ENCODE data around the gene RGS6. TPM values are rescaled to one million over a fixed set of nuclear protein-coding genes. Genes with fewer than 3 reads are reported as not detected.

RGS6 gene
- total RNA-seq, 1 experiment from 2014 or later, result not detected

- no peak for DNase-seq (ENCODE audit: low read depth)
These were observed 567.5 kb downstream of the RGS6 start for GRCh38 chr14:72499746-72500145.

GRCh38 chr14:72500234-72500838 is 568.1 kb downstream of the RGS6 start:
- DNase-seq (ENCODE audit: low read depth), result no peak

GRCh38 chr14:72501439-72501838 is 569.2 kb downstream of the RGS6 start:
- DNase-seq (ENCODE audit: low read depth), result no peak

DNA sequence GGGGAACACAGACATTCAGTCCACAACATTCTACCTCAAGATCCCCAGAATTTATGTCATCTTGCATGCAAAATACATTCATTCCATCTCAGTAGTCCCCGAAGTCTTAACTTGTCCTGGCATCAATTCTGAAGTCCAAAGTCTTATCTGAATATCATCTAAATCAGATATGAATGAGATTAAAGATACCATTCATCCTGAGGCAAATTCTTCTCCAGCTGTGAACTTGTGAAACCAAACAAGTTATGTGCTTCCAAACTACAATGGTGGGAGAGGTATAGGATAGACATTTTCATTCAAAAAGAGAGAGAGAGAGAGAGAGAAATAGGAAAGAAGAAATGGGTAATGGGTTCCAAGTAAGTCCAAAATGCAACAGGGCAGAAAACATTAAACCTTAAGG is 571.0 kb downstream of the RGS6 start:
- DNase-seq (ENCODE audit: low read depth), result no peak

DNA sequence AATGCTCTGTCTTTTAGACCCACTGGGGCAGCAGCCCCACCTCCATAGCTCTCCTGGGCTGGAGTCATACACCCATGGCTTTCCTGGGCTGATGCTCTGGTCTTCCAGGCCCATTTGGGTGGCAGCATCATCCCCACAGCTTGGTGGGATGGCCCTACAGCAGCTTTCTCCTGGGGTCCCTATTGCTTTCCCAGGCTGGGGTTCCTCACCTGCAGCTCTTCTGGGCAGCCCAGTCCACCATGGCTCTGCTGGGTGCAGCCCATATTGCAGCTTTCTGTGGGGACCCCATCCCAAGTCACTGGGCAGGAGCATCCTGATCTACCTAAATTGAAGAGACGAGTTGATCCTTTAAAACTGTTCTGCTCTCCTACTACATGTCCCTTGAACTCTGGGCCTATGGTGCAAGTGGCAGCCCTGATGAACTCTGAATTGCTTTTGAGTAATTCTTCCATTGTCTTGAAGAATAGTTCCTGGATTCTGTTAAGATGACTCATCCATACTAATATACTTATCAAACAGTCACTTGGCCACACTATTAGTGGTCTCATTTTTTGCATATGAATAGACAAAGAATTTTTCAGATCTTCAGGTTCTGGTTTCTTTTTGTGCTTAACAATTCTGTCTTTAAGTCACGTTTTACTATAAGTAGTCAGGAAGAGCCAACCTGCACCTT is 571.6 kb downstream of the RGS6 start:
- no peak for DNase-seq (ENCODE audit: low read depth)

DNA sequence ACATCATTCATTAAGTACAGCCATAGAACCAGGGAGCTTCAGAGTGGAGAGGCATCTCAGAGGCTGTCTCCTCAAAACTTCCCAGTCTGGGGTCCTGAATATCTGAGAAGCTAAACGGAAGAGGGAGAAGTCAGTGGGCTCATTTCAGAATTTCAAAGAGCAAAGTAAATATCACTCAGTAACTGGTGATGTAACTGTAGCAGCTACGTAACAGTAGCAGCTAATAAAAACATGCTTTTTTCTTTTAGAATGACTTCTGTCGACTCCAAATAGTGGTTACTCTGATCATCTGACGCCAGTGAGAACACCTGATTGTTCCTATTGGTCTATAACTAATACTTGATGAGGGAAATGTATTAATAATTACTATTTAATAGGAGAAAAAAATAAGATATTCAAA is 578.3 kb downstream of the RGS6 start:
- DNase-seq (ENCODE audit: low read depth), result no peak

DNA sequence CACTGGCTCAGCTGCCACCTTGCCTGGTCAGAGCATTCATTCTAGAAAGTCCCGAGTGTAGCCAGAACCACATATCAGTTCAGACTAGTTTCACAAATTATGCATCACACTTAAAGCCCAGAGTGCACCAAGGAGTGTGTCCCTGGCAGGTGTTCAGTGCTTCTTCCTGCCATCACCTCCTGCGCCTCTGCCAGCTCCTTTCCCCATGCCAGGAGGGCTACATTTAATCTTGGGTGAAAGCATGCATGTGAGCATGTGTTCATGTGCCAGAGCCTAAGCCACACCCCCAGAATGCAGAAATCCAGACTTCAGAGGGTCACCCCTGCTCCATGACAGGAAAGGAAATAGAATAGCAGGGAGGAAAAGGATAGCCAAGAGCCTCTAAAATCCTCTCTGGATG is 580.1 kb downstream of the RGS6 start:
- DNase-seq (ENCODE audit: low read depth), result no peak

DNA sequence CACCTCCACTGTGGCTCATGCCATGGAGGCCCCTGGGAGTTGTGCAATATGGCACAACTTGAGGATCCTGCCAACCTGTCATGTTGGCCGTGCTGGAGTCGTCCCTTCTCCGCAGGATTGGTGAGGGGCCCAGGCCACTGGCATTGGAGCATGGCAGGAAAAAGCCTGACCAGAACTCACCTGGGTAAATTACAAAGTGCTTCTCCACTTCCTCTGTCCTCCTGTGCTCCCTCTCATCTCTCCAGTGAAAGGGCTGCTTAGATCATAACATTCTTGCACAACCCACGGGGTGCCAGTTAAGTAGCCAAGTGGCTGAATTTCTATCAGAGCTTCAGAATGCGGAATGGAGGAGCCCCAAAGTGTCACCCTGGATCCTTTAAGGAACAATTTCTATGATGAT is 580.7 kb downstream of the RGS6 start:
- no peak for DNase-seq (ENCODE audit: low read depth)

- DNase-seq (ENCODE audit: low read depth), result no peak
These were observed 581.1 kb downstream of the RGS6 start for GRCh38 chr14:72513346-72513745.

DNA sequence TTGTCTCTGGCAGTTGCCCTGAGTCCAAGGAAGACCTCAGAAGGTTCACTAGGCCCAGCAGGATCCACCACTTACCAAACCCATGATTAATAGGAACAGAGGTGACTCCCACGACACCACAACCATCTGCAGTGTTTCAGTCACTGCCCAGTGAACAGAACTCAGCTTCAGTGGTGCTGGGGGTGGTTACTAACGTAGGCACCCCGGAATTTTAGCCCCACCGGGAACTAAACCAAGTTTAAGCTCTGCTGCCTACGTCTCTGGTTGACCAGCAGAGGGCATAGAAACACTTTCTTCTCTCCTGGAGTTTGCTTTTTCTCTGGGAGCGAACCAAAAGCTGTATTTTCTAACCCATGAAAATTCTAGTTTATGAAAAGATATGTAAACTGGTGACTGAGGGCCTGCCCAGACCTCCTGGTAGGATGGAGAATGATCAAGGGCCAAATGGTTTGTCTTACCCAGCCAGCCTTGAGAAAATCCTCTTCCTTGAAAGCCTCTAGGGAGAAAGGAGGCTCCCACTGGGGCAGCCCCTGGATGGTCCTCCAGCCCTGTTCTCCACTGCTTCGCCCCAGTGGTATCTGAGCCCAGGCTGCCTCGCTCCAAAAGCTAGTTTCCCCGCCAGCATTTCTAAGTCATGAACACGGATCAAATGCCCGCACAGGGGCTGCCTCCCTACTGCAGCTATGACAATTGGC is 581.9 kb downstream of the RGS6 start:
- peak; percentile 42 for DNase-seq (ENCODE audit: low read depth)

GRCh38 chr14:72514660-72515025 is 582.4 kb downstream of the RGS6 start:
- no peak for DNase-seq (ENCODE audit: low read depth)

- peak; percentile 39 for DNase-seq (ENCODE audit: low read depth)
These were observed 583.8 kb downstream of the RGS6 start for GRCh38 chr14:72515779-72516770.

- DNase-seq (ENCODE audit: low read depth), result peak; percentile 80
These were observed 584.9 kb downstream of the RGS6 start for GRCh38 chr14:72516936-72517700.

GRCh38 chr14:72517736-72518135 is 585.5 kb downstream of the RGS6 start:
- no peak for DNase-seq (ENCODE audit: low read depth)

GRCh38 chr14:72518809-72519377 is 586.7 kb downstream of the RGS6 start:
- no peak for DNase-seq (ENCODE audit: low read depth)

DNA sequence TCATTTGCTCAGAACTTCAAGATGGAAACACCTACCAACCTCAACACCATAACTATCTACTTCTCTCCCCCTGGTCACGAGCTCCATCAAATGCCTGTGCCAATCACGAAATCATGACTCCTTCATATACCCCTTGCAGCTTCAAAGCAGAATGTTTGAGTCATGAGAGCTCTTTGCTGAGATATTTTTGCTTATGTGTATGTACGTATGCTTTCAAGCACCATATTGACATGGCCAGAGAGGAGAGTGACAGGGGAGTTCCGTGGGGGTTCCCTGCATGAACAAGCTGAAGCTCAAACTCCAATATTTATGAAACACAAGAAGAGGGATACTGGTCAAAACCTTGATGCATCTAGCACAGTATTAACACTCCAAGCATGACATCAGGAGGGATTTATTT is 587.3 kb downstream of the RGS6 start:
- DNase-seq (ENCODE audit: low read depth), result no peak

DNA sequence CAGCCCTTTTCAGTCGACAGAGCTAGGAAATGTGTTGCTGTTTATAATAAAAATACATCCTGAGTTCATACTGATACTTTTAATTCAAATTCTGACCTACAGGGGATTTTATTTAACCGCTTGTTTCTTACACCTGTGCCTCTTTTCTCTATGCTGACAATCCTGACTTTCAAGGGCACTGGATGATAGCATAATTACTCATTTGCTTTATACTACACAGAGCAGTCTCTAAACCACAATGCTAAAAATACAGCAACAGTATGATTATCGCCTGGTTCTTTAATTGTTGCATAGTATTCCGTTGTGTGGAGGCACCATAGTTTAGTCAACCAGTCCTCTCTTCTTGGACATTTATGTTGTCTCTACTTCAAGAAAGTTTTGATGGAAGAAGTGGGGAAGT is 588.8 kb downstream of the RGS6 start:
- no peak for DNase-seq (ENCODE audit: low read depth)

- DNase-seq (ENCODE audit: low read depth), result no peak
These were observed 589.9 kb downstream of the RGS6 start for GRCh38 chr14:72521968-72522741.

DNA sequence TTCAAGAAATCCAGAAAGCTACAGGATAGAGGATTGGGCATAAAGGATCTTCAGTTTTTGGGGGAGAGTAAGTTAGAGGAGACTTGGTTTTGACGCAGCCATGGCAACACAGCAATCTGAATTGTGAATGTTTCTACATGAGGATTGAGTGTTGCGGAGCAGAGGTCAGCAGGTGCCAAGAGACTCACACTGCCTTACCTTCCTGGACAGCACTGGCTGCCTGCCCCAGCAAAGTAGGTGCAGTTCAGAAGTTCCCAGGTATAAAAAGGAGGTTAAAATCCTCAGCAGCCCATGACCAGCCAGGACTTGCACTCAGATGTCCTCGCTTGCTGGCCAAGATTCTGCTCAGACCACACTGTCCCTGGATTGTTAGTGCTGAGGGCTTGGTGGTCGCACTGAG is 590.6 kb downstream of the RGS6 start:
- no peak for DNase-seq (ENCODE audit: low read depth)
